ENCODE measurements around the gene STK10. TPM values are rescaled to one million over a fixed set of nuclear protein-coding genes. Genes with fewer than 3 reads are reported as not detected.

Gene STK10
- total and polyA plus RNA-seq, 4 donors = 2.8 to 21.7 (median 7.7) TPM

DNA sequence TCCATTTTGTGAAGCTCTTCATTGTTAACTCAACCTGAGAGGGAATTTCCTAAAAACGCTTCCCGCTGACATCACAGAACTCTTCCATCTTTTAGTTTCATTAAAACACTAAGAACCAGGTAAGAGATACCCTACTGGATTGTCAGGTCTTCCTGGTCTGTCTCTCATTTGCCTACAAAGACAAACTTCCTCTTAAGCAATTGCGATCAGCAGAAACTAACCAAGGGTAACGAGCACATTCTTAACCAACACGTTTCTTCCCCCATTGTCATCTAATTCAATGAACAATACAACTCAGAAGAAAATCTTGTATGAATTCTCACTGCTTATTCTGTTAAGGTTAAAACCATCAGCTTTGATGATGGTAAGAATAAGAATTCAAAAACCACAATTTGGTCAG lies 188.1 kb downstream of the STK10 start:
- H3K36me3 ChIP-seq (ENCODE audit: control insufficient read depth in 4 of 4, insufficient read depth in 3 of 4, low read depth in 1 of 4, low read length in 3 of 4) = no peaks in the 10 kb centered on the region
- H3K27ac ChIP-seq (ENCODE audit: low read depth in 1 of 2, low read length in 2 of 2) = no peak overlapping the region
- no peaks in the 10 kb centered on the region for H3K27me3 ChIP-seq (ENCODE audit: control insufficient read depth in 4 of 4, insufficient read depth in 4 of 4, low read length in 3 of 4)
- no peak overlapping the region for H3K9ac ChIP-seq (ENCODE audit: low read depth in 1 of 2, low read length in 2 of 2)
- WGBS = 87% methylated on average over 5 of the region's 5 CpGs
- TF ChIP-seq FOXA2 (IDR thresholded peaks at IDR 0.05) (no peak), RAD21 (IDR thresholded peaks at IDR 0.05) (no peak), JUND (IDR thresholded peaks at IDR 0.05) (no peak), SP1 (IDR thresholded peaks at IDR 0.05) (no peak), HNF4G (IDR thresholded peaks at IDR 0.05) (no peak), GABPA (IDR thresholded peaks at IDR 0.05 in 1 of 2, conservative IDR thresholded peaks at IDR 0.05 in 1 of 2) (no peak), NR2F2 (IDR thresholded peaks at IDR 0.05) (no peak), RXRA (IDR thresholded peaks at IDR 0.05) (no peak), HNF4A (conservative IDR thresholded peaks at IDR 0.05) (no peak), FOXA1 (IDR thresholded peaks at IDR 0.05) (no peak), YY1 (IDR thresholded peaks at IDR 0.05) (no peak), EGR1 (IDR thresholded peaks at IDR 0.05; ENCODE audit: low read depth in 2 of 2) (no peak), TAF1 (conservative IDR thresholded peaks at IDR 0.05) (no peak)
- TF ChIP-seq, protein P1, sequence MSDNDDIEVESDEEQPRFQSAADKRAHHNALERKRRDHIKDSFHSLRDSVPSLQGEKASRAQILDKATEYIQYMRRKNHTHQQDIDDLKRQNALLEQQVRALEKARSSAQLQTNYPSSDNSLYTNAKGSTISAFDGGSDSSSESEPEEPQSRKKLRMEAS (IDR thresholded peaks at IDR 0.05) = no peak
- TF ChIP-seq, protein P2, sequence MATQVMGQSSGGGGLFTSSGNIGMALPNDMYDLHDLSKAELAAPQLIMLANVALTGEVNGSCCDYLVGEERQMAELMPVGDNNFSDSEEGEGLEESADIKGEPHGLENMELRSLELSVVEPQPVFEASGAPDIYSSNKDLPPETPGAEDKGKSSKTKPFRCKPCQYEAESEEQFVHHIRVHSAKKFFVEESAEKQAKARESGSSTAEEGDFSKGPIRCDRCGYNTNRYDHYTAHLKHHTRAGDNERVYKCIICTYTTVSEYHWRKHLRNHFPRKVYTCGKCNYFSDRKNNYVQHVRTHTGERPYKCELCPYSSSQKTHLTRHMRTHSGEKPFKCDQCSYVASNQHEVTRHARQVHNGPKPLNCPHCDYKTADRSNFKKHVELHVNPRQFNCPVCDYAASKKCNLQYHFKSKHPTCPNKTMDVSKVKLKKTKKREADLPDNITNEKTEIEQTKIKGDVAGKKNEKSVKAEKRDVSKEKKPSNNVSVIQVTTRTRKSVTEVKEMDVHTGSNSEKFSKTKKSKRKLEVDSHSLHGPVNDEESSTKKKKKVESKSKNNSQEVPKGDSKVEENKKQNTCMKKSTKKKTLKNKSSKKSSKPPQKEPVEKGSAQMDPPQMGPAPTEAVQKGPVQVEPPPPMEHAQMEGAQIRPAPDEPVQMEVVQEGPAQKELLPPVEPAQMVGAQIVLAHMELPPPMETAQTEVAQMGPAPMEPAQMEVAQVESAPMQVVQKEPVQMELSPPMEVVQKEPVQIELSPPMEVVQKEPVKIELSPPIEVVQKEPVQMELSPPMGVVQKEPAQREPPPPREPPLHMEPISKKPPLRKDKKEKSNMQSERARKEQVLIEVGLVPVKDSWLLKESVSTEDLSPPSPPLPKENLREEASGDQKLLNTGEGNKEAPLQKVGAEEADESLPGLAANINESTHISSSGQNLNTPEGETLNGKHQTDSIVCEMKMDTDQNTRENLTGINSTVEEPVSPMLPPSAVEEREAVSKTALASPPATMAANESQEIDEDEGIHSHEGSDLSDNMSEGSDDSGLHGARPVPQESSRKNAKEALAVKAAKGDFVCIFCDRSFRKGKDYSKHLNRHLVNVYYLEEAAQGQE (IDR thresholded peaks at IDR 0.05) = no peak
- TF ChIP-seq, protein P3, sequence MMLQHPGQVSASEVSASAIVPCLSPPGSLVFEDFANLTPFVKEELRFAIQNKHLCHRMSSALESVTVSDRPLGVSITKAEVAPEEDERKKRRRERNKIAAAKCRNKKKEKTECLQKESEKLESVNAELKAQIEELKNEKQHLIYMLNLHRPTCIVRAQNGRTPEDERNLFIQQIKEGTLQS (IDR thresholded peaks at IDR 0.05) = no peak
- TF ChIP-seq, protein P4, sequence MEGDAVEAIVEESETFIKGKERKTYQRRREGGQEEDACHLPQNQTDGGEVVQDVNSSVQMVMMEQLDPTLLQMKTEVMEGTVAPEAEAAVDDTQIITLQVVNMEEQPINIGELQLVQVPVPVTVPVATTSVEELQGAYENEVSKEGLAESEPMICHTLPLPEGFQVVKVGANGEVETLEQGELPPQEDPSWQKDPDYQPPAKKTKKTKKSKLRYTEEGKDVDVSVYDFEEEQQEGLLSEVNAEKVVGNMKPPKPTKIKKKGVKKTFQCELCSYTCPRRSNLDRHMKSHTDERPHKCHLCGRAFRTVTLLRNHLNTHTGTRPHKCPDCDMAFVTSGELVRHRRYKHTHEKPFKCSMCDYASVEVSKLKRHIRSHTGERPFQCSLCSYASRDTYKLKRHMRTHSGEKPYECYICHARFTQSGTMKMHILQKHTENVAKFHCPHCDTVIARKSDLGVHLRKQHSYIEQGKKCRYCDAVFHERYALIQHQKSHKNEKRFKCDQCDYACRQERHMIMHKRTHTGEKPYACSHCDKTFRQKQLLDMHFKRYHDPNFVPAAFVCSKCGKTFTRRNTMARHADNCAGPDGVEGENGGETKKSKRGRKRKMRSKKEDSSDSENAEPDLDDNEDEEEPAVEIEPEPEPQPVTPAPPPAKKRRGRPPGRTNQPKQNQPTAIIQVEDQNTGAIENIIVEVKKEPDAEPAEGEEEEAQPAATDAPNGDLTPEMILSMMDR (IDR thresholded peaks at IDR 0.05; ENCODE audit: low read depth, low read length, missing input control) = no peak
- TF ChIP-seq, protein P5, sequence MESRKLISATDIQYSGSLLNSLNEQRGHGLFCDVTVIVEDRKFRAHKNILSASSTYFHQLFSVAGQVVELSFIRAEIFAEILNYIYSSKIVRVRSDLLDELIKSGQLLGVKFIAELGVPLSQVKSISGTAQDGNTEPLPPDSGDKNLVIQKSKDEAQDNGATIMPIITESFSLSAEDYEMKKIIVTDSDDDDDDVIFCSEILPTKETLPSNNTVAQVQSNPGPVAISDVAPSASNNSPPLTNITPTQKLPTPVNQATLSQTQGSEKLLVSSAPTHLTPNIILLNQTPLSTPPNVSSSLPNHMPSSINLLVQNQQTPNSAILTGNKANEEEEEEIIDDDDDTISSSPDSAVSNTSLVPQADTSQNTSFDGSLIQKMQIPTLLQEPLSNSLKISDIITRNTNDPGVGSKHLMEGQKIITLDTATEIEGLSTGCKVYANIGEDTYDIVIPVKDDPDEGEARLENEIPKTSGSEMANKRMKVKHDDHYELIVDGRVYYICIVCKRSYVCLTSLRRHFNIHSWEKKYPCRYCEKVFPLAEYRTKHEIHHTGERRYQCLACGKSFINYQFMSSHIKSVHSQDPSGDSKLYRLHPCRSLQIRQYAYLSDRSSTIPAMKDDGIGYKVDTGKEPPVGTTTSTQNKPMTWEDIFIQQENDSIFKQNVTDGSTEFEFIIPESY (IDR thresholded peaks at IDR 0.05) = no peak
- peaks cover 11 to 45% (median 29%) of the 10 kb centered on the region in 4 donors for H3K4me1 ChIP-seq (ENCODE audit: control insufficient read depth in 4 of 4, insufficient read depth in 4 of 4, low read length in 3 of 4)
- H3K4me3 ChIP-seq (ENCODE audit: low read depth in 1 of 3, low read length in 3 of 3) = no peak overlapping the region
- DNase-seq (ENCODE audit: low spot score) = no peak
- no peaks in the 10 kb centered on the region for H3K9me3 ChIP-seq (ENCODE audit: control insufficient read depth in 4 of 4, low read length in 3 of 4)
